DMS53 (cell line): ENCODE results near the gene SCUBE3.

Experiments
- DNase-seq: peaks from one replicate; lab custom pipeline; 2025; lab: John Stamatoyannopoulos, UW

The SCUBE3 gene

DNA sequence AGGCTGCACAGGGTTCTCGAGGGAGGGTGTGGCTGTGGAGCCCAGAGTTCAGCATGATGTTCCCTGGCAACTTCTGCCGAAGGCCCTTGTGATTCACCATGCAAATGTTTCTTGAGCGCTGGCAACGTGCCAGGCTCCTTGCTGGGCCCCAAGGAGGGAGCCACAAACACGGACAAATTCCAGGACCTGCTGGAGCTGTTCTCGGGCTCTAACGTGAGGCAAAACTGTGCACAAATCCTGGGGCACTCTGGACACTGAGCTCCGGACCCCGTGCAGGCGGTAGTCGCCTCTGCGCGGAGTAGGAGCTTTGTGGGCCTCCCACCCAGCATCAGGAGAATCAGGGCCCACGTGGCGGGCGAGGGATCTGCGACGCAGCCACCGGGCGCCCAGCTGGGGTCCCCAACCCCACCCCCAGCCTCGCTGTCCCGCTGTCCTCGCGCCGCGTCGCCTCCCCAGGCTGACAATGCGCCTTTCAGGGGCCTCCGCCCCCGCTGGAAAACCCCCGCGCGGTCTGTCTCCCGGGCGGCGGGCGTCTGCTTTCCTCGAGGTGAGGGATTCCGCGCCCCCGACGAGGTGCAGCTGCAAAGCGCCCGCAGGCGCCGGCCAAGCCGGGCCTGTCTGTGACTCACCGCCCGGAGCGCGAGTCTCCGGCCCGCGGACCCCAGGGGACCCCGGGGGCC is 31.7 kb upstream of the SCUBE3 start:
- peak; percentile 37 for DNase-seq

- no peak for DNase-seq
Observed at GRCh38 chr6:35183281-35183680, 30.5 kb upstream of the SCUBE3 start.

DNA sequence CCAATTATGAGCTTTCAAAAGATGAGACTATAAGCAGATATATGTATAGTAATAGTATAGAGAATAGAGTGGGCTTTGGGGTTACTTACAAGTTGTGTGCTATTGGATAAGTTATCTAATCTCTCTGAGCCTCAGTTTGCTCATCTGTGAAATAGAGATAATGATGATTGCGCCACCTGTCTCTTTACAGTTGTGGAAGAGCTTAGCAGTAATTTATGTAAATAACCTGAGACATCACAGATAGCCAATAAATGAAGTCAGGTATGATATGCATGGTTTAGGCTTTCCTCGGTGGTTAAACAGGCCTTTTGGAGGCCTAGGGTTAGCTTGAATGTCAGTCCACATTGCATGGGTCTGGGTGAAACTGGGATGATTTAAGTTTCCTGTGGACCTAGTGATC is 29.8 kb upstream of the SCUBE3 start:
- DNase-seq, result no peak

DNA sequence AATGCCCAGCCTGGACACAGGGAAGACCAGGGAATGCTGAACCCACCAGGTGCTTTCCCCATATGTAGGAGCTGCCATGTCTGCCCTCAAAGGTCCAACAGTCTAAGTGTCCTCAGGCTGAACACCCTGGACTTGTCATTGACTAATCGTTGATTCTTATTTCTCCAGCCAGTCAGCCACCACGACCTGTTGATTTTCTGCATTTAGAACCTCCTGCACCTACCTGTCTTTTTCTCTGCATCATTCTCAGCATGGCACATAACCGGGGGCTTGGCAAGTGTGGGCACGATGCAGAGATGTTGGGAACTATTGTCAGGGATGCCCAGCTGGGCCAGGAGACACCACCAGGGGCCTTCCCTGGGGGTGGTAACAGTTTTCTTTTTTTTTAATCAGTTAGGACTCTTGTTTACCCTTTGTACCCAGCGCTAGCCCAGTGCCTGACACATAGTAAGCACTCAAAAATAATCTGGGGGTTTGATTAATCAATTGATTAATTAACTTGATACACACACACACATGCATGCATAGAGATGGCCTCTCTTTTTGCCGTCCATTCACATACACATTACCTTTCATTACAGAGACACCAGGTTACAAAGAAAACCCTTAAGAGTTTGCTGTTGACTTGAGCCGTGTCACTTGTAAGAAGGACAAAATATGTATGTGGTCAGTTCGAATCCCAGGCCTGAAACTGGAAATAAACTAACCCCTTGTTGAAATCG is 29.0 kb upstream of the SCUBE3 start:
- no peak for DNase-seq

- DNase-seq, result no peak
Observed at GRCh38 chr6:35185302-35185681, 28.5 kb upstream of the SCUBE3 start.

GRCh38 chr6:35185971-35186370 is 27.8 kb upstream of the SCUBE3 start:
- DNase-seq, result no peak

DNA sequence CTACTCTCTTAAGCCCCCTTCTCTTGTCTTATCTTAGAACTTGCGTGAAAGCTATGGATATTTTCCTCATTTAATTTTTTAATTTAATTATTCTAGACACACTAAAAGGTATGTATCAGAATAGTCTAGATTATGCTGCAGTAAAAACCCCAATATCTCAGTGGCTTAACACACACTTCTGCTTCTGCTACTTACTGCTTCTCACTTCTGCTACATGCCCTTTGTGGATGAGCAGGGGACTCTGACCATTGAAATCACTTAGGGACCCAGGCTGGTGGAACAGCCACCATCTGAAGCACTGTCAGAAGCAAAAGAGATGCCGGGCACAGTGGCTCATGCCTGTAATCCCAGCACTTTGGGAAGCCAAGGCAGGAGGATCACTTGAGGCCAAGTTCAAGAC is 27.2 kb upstream of the SCUBE3 start:
- DNase-seq, result no peak

DNA sequence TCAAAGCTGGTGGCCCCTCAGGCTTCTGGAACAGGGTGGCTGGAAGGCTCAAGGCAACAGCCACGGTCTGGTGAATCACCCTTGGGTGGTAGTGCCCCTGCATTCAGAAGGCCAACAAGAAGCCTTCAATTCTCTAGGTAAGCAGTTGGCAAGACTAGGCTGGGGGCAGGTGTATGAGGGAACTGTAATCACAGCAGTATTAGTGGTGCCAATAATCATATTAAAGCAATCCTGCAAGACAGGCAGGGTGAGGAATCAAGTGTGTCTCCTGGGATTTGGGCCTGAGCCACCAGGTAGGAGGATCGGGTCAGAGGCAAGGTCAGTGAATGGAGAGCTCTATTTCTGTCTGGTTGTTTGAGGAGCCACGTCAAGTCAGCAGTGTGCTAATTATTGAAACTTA is 24.9 kb upstream of the SCUBE3 start:
- no peak for DNase-seq

- DNase-seq, result no peak
Observed at GRCh38 chr6:35190306-35190705, 23.4 kb upstream of the SCUBE3 start.

DNA sequence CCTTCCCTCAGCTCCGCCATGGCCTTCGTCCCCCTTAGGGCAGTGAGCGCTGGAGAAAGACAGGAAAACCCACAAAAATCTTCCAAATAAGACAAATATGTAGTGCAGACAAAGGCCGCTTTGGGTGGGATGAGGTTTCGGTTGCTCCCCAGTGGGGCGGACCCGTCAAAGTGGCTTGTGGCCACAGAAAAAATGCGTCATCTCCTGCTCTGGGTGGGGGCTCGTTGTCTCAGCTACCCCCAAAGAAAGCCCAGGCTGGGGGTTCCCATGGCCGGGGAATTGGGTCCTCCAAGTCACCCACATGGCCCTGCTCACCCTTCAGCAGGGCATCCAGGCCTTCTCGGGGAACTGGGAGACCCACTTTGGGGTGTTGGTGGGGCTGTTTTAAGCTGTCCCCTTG is 21.9 kb upstream of the SCUBE3 start:
- DNase-seq, result no peak

DNA sequence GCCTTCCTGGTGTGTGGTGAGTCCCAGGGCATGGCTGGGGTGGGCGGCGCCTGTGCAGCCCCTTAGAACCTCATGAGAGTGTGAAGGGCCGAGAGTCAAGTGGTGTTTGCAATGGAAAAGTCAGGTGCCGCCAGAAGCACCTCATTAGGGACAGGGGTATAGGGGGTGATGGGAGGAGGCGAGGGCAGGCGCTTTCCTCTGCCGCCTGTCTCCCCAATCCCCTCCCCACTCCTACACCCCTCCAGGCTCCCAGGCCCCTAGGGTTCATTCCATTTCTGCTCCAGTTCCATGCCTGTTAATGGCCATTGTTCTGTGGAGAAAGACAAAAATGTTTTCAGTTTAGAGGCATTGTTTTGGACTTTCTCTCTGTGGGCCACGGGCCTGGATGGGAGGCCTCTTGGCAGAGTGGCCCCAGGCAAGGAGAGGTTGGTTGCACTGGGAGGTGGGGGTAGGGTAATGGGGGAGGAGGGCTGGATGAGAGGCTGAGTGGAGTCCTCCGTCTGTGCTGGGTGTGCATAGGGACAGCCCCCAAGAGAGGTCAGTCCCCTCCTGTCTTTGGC is 21.4 kb upstream of the SCUBE3 start:
- no peak for DNase-seq

DNA sequence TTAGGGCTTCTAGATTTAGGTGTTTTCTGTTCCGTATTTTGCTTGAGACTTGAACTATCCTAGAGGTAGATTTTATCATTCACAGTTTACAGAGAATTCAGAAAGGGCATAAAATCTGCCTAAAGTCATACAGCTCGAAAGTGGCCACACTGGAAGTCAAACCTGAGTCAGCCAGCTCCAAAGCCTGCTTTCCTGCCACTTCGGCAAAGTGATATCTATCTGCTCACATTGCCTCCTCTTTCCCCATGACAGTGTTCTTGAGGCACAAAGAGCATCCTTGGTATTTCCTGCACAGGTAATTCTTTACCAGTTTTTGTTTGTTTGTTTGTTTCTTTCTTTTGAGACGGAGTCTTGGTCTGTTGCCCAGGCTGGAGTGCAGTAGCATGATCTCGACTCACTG is 19.4 kb upstream of the SCUBE3 start:
- no peak for DNase-seq

- no peak for DNase-seq
Observed at GRCh38 chr6:35195120-35195780, 18.5 kb upstream of the SCUBE3 start.

DNA sequence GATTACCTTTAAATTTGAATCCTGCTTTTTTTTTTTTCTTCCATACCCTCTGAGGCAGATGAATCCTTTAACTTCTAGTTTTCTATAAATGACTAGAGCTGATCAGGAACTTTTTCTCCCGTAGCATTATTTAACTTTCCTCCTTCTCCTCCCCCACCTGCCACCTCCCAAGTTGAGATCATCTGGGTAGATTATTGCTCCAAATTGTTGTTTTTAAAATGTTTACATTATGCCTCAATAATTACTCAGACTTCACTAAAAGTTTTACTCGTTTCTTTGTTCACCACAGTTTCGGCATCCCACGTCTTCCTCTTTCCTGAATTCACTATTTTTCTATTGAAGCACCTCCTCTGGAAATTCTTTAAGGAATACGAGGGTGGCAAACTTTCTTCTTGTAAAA is 16.6 kb upstream of the SCUBE3 start:
- DNase-seq, result no peak

GRCh38 chr6:35199866-35200265 is 13.9 kb upstream of the SCUBE3 start:
- DNase-seq, result no peak

GRCh38 chr6:35202066-35202546 is 11.7 kb upstream of the SCUBE3 start:
- DNase-seq, result no peak

- no peak for DNase-seq
Observed at GRCh38 chr6:35203152-35203670, 10.5 kb upstream of the SCUBE3 start.

DNA sequence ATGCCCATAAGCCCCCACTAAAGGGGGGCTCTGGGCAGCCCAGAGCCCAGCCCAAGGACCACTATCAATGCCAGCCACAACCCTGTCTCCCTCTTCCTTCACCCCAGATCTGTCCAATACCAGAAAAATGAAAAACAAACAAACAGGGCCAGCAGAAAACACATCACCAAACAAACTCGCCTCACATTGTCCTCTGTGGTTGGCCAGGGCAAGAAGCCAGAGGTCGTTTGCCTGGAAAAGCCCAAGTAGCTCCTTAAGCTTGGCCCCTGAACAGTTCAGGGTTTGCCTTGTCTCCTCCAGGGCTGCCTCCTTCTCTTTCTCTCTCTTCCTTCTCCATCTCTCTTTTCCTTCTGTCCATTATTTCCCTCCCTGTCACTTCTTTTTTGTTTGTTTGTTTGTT is 10.1 kb upstream of the SCUBE3 start:
- DNase-seq, result no peak

DNA sequence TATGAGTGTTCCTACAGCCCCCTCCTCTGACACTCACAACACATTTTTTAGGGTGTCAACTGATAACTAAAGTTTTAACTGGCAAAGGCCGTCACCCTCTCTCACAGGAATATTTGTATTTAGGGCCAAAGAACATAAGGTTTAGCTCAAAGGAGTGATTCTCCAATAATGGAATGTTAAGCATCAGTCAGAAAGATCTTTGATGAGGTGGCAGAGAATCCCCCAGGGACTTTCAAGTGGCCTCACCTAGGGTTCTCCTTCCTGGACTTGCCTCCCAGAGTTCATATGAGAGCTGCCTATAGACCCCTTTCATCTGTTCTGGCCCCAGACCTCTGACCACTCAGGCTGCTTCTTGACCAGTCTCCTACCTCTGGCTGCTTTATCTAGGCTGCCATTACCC is 7.4 kb upstream of the SCUBE3 start:
- no peak for DNase-seq

- no peak for DNase-seq
Observed at GRCh38 chr6:35208419-35208818, 5.3 kb upstream of the SCUBE3 start.

GRCh38 chr6:35209081-35209480 is 4.7 kb upstream of the SCUBE3 start:
- peak; percentile 64 for DNase-seq

DNA sequence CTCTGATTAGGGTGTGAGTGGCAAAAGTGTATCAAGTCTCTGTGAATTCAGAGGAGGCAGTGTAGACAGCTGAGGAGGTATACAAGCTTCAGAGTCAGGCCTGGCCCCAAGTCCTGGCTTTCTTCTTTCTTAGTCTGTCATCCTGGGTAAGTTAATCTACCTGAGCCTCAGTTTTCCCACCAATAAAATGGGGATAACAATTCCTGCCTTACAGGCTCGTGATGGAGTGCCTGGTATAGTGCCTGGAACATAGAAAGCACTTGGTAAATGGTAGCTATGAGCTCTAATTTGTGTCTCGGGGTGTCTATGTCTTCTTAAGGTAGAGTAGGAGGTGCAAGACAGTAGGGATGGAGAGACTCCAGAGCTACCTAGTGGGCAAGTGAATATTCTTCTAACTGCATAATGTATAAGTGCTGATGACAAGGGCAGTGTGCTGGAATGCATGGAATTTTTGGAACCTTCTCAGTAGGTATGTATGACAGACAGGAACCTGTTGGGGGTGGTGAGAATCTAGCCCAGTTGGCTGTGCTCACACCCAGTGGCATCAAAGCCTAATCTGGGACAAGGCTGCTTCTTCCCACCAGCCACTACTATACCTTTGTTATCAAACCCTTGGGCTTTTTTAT is 4.0 kb upstream of the SCUBE3 start:
- no peak for DNase-seq
